ENCODE data around the gene LRRC3.

The LRRC3 gene

GRCh38 chr21:44456214-44456914 is 1.1 kb downstream of the LRRC3 start:
- H3K14ac ChIP-seq (ENCODE audit: low read length): peak overlapping the region; percentile 21
- peaks cover 6% of the 10 kb centered on the region for H3K79me1 ChIP-seq (ENCODE audit: low read depth, low read length)
- no peak overlapping the region for H2BK12ac ChIP-seq (ENCODE audit: low read length)
- WGBS, 2 donors (ENCODE audit: extremely low coverage in 2 of 2, insufficient read length in 2 of 2, insufficient replicate concordance in 1 of 2): no CpG with 5 or more reads among the region's 35 CpGs
- peak overlapping the region; percentile 99 for H2AK5ac ChIP-seq (ENCODE audit: low read depth, low read length)
- no peak overlapping the region for H3K9ac ChIP-seq (ENCODE audit: low read depth, low read length, poor library complexity)
- peaks cover 5 to 7% of the 10 kb centered on the region in 2 donors for H3K36me3 ChIP-seq (replicated peaks in 1 of 2; ENCODE audit: control insufficient read depth in 2 of 2, insufficient read depth in 2 of 2, low read length in 2 of 2)
- H3K27me3 ChIP-seq (ENCODE audit: control insufficient read depth in 3 of 3, insufficient read depth in 3 of 3, low read depth in 1 of 3, low read length in 3 of 3): peaks cover 0 to 5% (median 4%) of the 10 kb centered on the region in 3 experiments
- peak overlapping the region; percentile 82 for H4K8ac ChIP-seq (ENCODE audit: low read depth, low read length)
- no peak for DNase-seq (ENCODE audit: low spot score)
- peak overlapping the region; percentile 4 for H2BK120ac ChIP-seq (ENCODE audit: low read depth, low read length)
- peak overlapping the region; percentile 13 for H3K18ac ChIP-seq (ENCODE audit: low read length)
- H3K4me1 ChIP-seq (ENCODE audit: control insufficient read depth in 2 of 2, insufficient read depth in 1 of 2, low read depth in 1 of 2, low read length in 2 of 2): peaks cover 0 to 5% of the 10 kb centered on the region in 2 donors
- H2BK15ac ChIP-seq (ENCODE audit: low read length): peak overlapping the region; percentile 75
- no peak overlapping the region for H3K27ac ChIP-seq (replicated peaks; ENCODE audit: low read length)
- peaks cover 0 to 2% of the 10 kb centered on the region in 2 donors for H3K9me3 ChIP-seq (replicated peaks in 1 of 2; ENCODE audit: control insufficient read depth in 2 of 2, insufficient read depth in 1 of 2, low read depth in 1 of 2, low read length in 2 of 2)
- H3K4me2 ChIP-seq (ENCODE audit: insufficient read depth, low read length, poor library complexity, severe bottlenecking): peak overlapping the region; percentile 78
- no peak overlapping the region for H4K91ac ChIP-seq (ENCODE audit: low read depth, low read length, poor library complexity)
- peak overlapping the region; percentile 53 for H2BK5ac ChIP-seq (ENCODE audit: low read length)
- H3K4ac ChIP-seq (ENCODE audit: low read length): peak overlapping the region; percentile 53
- H3K4me3 ChIP-seq (ENCODE audit: low read length in 2 of 2): peak overlapping the region; percentile 56 to 82
- peak overlapping the region; percentile 93 for H3K23ac ChIP-seq (ENCODE audit: low read depth, low read length, poor library complexity)
- peak overlapping the region; percentile 94 for H2AFZ ChIP-seq (ENCODE audit: low read length)

- no peak overlapping the region for H3K4me3 ChIP-seq (ENCODE audit: low read length in 2 of 2)
- H3K27me3 ChIP-seq (ENCODE audit: control insufficient read depth in 3 of 3, insufficient read depth in 3 of 3, low read depth in 1 of 3, low read length in 3 of 3): peaks cover 0 to 5% (median 0%) of the 10 kb centered on the region in 3 experiments
Observed at GRCh38 chr21:44456915-44457736, 1.8 kb downstream of the LRRC3 start.

GRCh38 chr21:44458971-44459711 is 3.8 kb downstream of the LRRC3 start:
- H4K91ac ChIP-seq (ENCODE audit: low read depth, low read length, poor library complexity): no peak overlapping the region
- H2AK5ac ChIP-seq (ENCODE audit: low read depth, low read length): peak overlapping the region; percentile 47
- peak overlapping the region; percentile 19 for H3K18ac ChIP-seq (ENCODE audit: low read length)
- H2BK15ac ChIP-seq (ENCODE audit: low read length): no peak overlapping the region
- no peak overlapping the region for H3K4me3 ChIP-seq (ENCODE audit: low read length in 2 of 2)
- H2BK5ac ChIP-seq (ENCODE audit: low read length): no peak overlapping the region
- peaks cover 0 to 5% of the 10 kb centered on the region in 2 donors for H3K4me1 ChIP-seq (ENCODE audit: control insufficient read depth in 2 of 2, insufficient read depth in 1 of 2, low read depth in 1 of 2, low read length in 2 of 2)
- H4K8ac ChIP-seq (ENCODE audit: low read depth, low read length): no peak overlapping the region
- no peak overlapping the region for H3K14ac ChIP-seq (ENCODE audit: low read length)
- no peak overlapping the region for H2BK120ac ChIP-seq (ENCODE audit: low read depth, low read length)
- no peak overlapping the region for H2BK12ac ChIP-seq (ENCODE audit: low read length)
- no peak for DNase-seq (ENCODE audit: low spot score)
- peaks cover 6% of the 10 kb centered on the region for H3K79me1 ChIP-seq (ENCODE audit: low read depth, low read length)
- peaks cover 0 to 5% (median 0%) of the 10 kb centered on the region in 3 experiments for H3K27me3 ChIP-seq (ENCODE audit: control insufficient read depth in 3 of 3, insufficient read depth in 3 of 3, low read depth in 1 of 3, low read length in 3 of 3)
- H2AFZ ChIP-seq (ENCODE audit: low read length): no peak overlapping the region
- H3K9ac ChIP-seq (ENCODE audit: low read depth, low read length, poor library complexity): no peak overlapping the region
- peaks cover 5 to 7% of the 10 kb centered on the region in 2 donors for H3K36me3 ChIP-seq (replicated peaks in 1 of 2; ENCODE audit: control insufficient read depth in 2 of 2, insufficient read depth in 2 of 2, low read length in 2 of 2)
- no peak overlapping the region for H3K4ac ChIP-seq (ENCODE audit: low read length)
- peaks cover 0 to 2% of the 10 kb centered on the region in 2 donors for H3K9me3 ChIP-seq (replicated peaks in 1 of 2; ENCODE audit: control insufficient read depth in 2 of 2, insufficient read depth in 1 of 2, low read depth in 1 of 2, low read length in 2 of 2)
- H3K4me2 ChIP-seq (ENCODE audit: insufficient read depth, low read length, poor library complexity, severe bottlenecking): no peak overlapping the region
- no peak overlapping the region for H3K27ac ChIP-seq (replicated peaks; ENCODE audit: low read length)
- WGBS, 2 donors (ENCODE audit: extremely low coverage in 2 of 2, insufficient read length in 2 of 2, insufficient replicate concordance in 1 of 2): no CpG with 5 or more reads among the region's 19 CpGs
- peak overlapping the region; percentile 34 for H3K23ac ChIP-seq (ENCODE audit: low read depth, low read length, poor library complexity)

More at GRCh38 chr21:44456915-44457736, 1.8 kb downstream of the LRRC3 start:
- peak overlapping the region; percentile 53 for H2BK5ac ChIP-seq (ENCODE audit: low read length)
- H2BK12ac ChIP-seq (ENCODE audit: low read length): no peak overlapping the region
- H2BK15ac ChIP-seq (ENCODE audit: low read length): peak overlapping the region; percentile 37
- peak overlapping the region; percentile 21 for H3K9ac ChIP-seq (ENCODE audit: low read depth, low read length, poor library complexity)
- DNase-seq (ENCODE audit: low spot score): no peak
- peak overlapping the region; percentile 93 for H3K23ac ChIP-seq (ENCODE audit: low read depth, low read length, poor library complexity)
- H3K4me2 ChIP-seq (ENCODE audit: insufficient read depth, low read length, poor library complexity, severe bottlenecking): no peak overlapping the region
- peaks cover 0 to 5% of the 10 kb centered on the region in 2 donors for H3K4me1 ChIP-seq (ENCODE audit: control insufficient read depth in 2 of 2, insufficient read depth in 1 of 2, low read depth in 1 of 2, low read length in 2 of 2)
- H2BK120ac ChIP-seq (ENCODE audit: low read depth, low read length): no peak overlapping the region
- H2AFZ ChIP-seq (ENCODE audit: low read length): no peak overlapping the region
- peaks cover 5 to 7% of the 10 kb centered on the region in 2 donors for H3K36me3 ChIP-seq (replicated peaks in 1 of 2; ENCODE audit: control insufficient read depth in 2 of 2, insufficient read depth in 2 of 2, low read length in 2 of 2)
- H3K14ac ChIP-seq (ENCODE audit: low read length): no peak overlapping the region
- peaks cover 0 to 2% of the 10 kb centered on the region in 2 donors for H3K9me3 ChIP-seq (replicated peaks in 1 of 2; ENCODE audit: control insufficient read depth in 2 of 2, insufficient read depth in 1 of 2, low read depth in 1 of 2, low read length in 2 of 2)
- no peak overlapping the region for H4K8ac ChIP-seq (ENCODE audit: low read depth, low read length)
- no peak overlapping the region for H3K4ac ChIP-seq (ENCODE audit: low read length)
- no peak overlapping the region for H4K91ac ChIP-seq (ENCODE audit: low read depth, low read length, poor library complexity)
- WGBS, 2 donors (ENCODE audit: extremely low coverage in 2 of 2, insufficient read length in 2 of 2, insufficient replicate concordance in 1 of 2): no CpG with 5 or more reads among the region's 44 CpGs
- peaks cover 6% of the 10 kb centered on the region for H3K79me1 ChIP-seq (ENCODE audit: low read depth, low read length)
- no peak overlapping the region for H3K27ac ChIP-seq (replicated peaks; ENCODE audit: low read length)
- H2AK5ac ChIP-seq (ENCODE audit: low read depth, low read length): peak overlapping the region; percentile 94
- no peak overlapping the region for H3K18ac ChIP-seq (ENCODE audit: low read length)
